T-helper 2 cell treated with Interferon-gamma antibody and Interleukin-4, amounts not matched to agents 5 μg/mL and 100 μg/mL, for 36 hours (primary cell): Measurements from ENCODE around the gene FRS2.

Experiments
- DNase-seq: peaks from one replicate; pipeline ENCODE4 v3.0.0; 2021; ENCODE audit warnings: low spot score
- H3K27ac Mint-ChIP-seq: one replicate; pipeline ENCODE4 v1.8.0; 2021; ENCODE audit warnings: mild to moderate bottlenecking, mixed read lengths
- H3K27me3 Mint-ChIP-seq: one replicate; pipeline ENCODE4 v1.8.0; 2021; ENCODE audit warnings: low read depth, mixed read lengths
- H3K36me3 Mint-ChIP-seq: one replicate; pipeline ENCODE4 v1.8.0; 2021; ENCODE audit warnings: low read depth, mixed read lengths
- H3K4me1 Mint-ChIP-seq: one replicate; pipeline ENCODE4 v1.8.0; 2021; ENCODE audit warnings: low read depth, mixed read lengths
- H3K4me3 Mint-ChIP-seq: one replicate; pipeline ENCODE4 v1.8.0; 2022; ENCODE audit warnings: mild to moderate bottlenecking, moderate library complexity, mixed read lengths
- H3K9me3 Mint-ChIP-seq: one replicate; pipeline ENCODE4 v1.8.0; 2021; ENCODE audit warnings: mixed read lengths

The FRS2 gene

DNA sequence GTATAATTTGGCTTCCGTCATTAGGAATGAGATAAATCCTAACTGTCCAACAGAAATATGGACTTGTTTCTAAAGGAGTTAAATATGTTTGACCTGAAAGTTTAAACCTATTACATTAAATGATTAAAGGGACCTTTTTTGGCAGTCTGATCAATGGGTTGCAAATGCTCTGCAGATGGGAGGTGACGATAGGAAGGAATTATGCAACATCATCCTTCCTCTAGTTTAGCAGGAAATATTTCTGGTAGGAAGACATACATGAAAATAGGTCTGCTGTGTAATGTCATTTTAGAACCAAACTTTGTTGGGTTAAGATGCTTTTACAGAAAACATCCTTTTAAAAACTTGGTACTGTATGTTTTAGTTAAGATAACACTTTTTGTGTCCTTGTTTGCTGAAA is 137.9 kb downstream of the FRS2 start:
- no peak overlapping the region for H3K4me3 Mint-ChIP-seq
- no peak for DNase-seq
- H3K36me3 Mint-ChIP-seq: peaks cover 5% of the 10 kb centered on the region
- no peak overlapping the region for H3K27ac Mint-ChIP-seq
- no peaks in the 10 kb centered on the region for H3K4me1 Mint-ChIP-seq
- no peaks in the 10 kb centered on the region for H3K9me3 Mint-ChIP-seq
- peaks cover 3% of the 10 kb centered on the region for H3K27me3 Mint-ChIP-seq

DNA sequence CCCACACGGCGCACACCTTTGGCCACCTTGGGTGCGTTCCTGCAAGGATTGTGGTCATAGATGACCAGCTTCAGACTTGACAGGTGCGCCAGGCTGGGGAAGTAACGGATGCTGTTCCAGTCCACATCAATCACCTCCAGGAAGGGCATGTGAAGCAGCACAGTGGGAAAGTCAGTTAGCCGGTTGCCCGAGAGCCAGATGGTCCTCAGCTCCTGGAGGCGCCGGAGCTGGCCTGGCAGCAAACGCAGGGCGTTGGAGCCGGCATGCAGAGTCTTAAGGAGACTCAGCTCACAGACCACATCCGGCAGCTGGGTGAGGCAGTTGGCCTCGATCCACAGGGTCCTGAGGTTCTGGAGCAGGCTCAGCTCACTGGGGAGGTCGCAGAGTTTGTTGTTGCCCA is 139.9 kb downstream of the FRS2 start:
- Mint-ChIP-seq H3K4me1 (no peaks in the 10 kb centered on the region), H3K27me3 (peaks cover 5% of the 10 kb centered on the region), H3K4me3 (no peak overlapping the region), H3K36me3 (no peaks in the 10 kb centered on the region), H3K9me3 (no peaks in the 10 kb centered on the region), H3K27ac (no peak overlapping the region)
- no peak for DNase-seq

DNA sequence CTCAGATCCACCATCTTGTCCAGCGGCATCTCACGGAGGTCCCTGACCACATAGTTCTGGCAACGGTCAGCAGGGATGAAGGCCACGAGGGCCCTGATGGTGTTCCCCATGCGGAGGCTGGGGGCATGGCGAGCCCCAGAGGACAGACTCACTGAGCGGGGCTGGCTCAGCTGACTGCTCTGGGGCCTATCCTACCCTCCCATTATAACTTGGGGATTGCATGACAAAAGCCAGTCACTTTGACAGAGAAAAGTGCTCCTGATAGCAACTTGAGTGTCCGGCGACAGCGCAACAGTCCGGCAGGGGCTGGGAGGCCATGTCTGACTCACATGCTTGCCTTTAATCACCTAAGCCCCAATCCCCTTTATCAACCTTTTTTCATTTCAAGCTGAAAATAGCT is 140.5 kb downstream of the FRS2 start, which contains the start of gene LRRC10:
LRRC10 (minus strand) TSS at position 179 of the 400 bp plus-strand sequence; CDS start at position 110, 69 bp downstream.
- H3K9me3 Mint-ChIP-seq: no peaks in the 10 kb centered on the region
- peaks cover 5% of the 10 kb centered on the region for H3K27me3 Mint-ChIP-seq
- no peak within 1 kb of the TSS for H3K4me3 Mint-ChIP-seq
- no peaks in the 10 kb centered on the region for H3K36me3 Mint-ChIP-seq
- H3K4me1 Mint-ChIP-seq: no peaks in the 10 kb centered on the region
- H3K27ac Mint-ChIP-seq: no peak within 1 kb of the TSS
- no peak for DNase-seq

DNA sequence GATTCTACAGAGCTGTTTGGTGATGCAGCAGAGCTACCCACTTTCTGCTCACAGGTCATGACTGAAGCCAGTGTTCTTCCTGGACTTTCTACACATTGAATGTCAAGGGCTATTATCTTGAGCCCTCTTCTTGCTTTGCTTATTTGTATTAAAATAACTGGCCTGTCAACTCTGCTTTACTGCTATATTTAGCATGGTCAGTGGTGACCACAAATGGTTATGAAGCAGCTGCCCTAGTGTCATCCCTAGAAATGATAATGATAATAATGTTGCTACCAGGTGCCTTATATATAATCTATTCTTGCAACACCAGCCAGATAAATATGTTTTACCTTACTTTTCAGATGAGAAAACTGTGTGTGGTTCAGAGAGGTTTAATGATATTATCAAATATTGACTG is 143.2 kb downstream of the FRS2 start:
- Mint-ChIP-seq H3K4me1 (no peaks in the 10 kb centered on the region), H3K27me3 (peaks cover 5% of the 10 kb centered on the region), H3K27ac (no peak overlapping the region), H3K9me3 (no peaks in the 10 kb centered on the region), H3K4me3 (no peak overlapping the region), H3K36me3 (no peaks in the 10 kb centered on the region)
- DNase-seq: no peak

DNA sequence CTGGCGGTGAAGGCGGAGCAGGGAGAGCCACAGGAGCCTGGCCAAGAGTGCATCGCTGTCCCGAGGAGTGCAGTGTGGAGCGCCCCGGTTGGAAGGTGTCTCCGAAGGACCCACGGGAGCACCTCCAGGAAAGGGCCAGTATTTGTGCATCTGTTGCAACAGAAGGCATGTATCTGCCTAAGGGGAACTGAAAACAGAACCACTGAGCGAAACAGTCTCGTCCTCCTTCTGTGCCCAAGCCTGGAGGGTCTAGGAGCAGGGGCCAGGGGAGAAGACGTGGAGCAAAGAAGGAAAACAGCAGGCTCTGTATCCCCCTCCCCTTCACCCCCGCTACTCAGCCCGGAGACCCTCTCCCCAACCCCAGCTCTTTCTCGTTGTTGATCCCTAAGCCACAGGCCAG is 145.8 kb downstream of the FRS2 start:
- Mint-ChIP-seq H3K36me3 (no peaks in the 10 kb centered on the region), H3K4me1 (no peaks in the 10 kb centered on the region), H3K27ac (no peak overlapping the region), H3K4me3 (no peak overlapping the region), H3K9me3 (no peaks in the 10 kb centered on the region), H3K27me3 (peaks cover 8% of the 10 kb centered on the region)
- no peak for DNase-seq

DNA sequence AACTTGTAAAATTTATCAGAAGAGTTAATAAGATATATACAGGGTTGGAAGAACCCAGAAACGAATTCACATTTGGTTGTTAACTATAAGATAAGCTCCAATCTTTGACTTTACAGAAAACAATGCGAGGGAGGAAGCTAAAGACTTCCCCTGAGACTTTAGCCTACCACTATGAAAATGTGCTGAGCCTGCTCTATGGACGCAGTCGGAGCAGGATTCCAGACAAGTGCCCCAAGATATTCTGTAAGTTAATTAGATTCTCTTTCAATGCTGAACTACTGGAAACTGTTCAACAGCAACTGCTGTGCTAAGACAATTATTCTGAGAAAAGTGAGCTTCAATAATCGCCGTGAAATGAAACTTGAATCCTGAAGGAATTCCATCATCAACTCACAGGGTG is 148.9 kb downstream of the FRS2 start:
- Mint-ChIP-seq H3K4me1 (no peaks in the 10 kb centered on the region), H3K27ac (no peak overlapping the region), H3K4me3 (no peak overlapping the region), H3K27me3 (peaks cover 3% of the 10 kb centered on the region), H3K9me3 (no peaks in the 10 kb centered on the region), H3K36me3 (no peaks in the 10 kb centered on the region)
- DNase-seq: no peak

DNA sequence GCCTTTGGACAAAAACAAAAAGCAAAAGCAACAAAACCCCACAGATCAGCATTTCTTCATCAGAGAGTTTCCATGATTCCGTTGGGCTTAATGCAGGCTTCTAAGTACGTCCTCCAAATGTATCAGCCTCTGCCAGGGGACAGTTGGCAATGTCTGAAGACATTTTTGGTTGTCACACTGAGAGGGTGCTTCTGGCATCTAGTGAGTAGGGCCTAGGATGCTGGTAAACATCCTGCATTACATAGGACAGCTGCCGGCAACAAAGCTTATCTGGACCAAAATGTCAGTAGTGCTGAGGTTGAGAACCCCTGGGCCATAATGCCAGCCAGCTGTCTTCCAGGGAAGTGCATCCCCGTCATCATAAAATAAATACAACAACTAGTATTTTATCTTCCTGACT is 149.9 kb downstream of the FRS2 start:
- H3K36me3 Mint-ChIP-seq: no peaks in the 10 kb centered on the region
- no peak overlapping the region for H3K27ac Mint-ChIP-seq
- DNase-seq: no peak
- peaks cover 3% of the 10 kb centered on the region for H3K27me3 Mint-ChIP-seq
- H3K4me3 Mint-ChIP-seq: no peak overlapping the region
- no peaks in the 10 kb centered on the region for H3K4me1 Mint-ChIP-seq
- no peaks in the 10 kb centered on the region for H3K9me3 Mint-ChIP-seq

DNA sequence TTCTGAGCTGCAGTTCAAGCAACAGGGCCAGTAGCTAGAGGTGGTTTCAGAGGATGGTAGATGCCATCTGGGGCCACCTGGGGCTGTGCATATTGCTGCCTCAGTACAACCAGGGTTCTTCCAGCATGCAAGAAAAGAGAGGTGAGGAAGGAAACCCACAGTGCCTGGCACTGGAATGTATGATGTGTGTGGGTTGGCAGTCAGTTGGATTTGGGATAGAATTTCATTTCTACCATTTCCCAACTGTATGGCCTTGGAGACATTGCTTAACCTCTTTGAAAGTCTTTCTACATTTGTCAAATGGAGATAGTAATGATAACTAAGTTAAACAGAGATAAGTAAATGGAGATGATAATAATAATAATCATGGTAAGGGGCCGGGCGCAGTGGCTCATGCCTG is 150.7 kb downstream of the FRS2 start:
- H3K27ac Mint-ChIP-seq: no peak overlapping the region
- no peak overlapping the region for H3K4me3 Mint-ChIP-seq
- no peaks in the 10 kb centered on the region for H3K36me3 Mint-ChIP-seq
- DNase-seq: no peak
- peaks cover 3% of the 10 kb centered on the region for H3K27me3 Mint-ChIP-seq
- no peaks in the 10 kb centered on the region for H3K4me1 Mint-ChIP-seq
- no peaks in the 10 kb centered on the region for H3K9me3 Mint-ChIP-seq

DNA sequence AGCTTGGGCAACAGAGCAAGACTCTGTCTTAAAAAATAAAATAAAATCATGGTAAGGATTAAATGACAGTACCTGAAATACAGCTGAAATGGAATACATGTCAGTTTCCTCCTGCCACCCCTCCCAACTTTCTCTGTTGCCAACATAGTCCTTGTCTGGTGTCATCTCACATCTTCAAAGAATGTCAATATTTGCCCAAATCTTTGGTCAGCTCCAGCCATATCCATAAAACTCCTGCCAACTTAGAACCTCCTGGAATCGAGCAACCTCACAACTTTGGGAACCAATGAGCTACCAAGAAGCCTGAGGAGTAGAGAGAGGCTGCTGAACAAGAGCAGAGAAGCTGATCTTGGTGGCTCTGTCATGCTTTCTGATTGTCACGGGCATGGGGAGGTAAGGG is 151.4 kb downstream of the FRS2 start:
- Mint-ChIP-seq H3K4me1 (no peaks in the 10 kb centered on the region), H3K27me3 (peaks cover 3% of the 10 kb centered on the region), H3K36me3 (no peaks in the 10 kb centered on the region), H3K9me3 (no peaks in the 10 kb centered on the region), H3K27ac (no peak overlapping the region), H3K4me3 (no peak overlapping the region)
- no peak for DNase-seq

DNA sequence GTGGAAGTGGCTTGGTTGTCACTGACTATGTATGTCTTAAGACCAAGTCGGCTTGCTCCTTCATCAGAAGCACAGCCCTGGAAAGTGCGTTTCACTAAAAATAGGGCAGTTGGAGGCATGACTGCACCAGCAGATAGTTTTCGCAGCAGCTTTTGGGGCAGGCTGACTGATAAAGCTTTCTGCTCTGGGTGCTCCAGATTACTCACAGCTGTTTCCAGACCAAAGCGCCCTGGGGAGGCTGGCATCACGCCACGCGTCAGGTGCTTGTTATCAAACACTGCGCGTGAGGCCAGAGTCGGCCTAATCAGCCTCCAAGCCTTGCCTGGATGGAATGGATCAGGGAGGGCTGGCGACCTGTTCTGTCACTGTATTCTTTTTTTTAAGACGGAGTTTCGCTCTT is 153.8 kb downstream of the FRS2 start:
- DNase-seq: no peak
- no peaks in the 10 kb centered on the region for H3K4me1 Mint-ChIP-seq
- H3K27me3 Mint-ChIP-seq: no peaks in the 10 kb centered on the region
- H3K36me3 Mint-ChIP-seq: no peaks in the 10 kb centered on the region
- H3K4me3 Mint-ChIP-seq: no peak overlapping the region
- H3K27ac Mint-ChIP-seq: no peak overlapping the region
- H3K9me3 Mint-ChIP-seq: no peaks in the 10 kb centered on the region

DNA sequence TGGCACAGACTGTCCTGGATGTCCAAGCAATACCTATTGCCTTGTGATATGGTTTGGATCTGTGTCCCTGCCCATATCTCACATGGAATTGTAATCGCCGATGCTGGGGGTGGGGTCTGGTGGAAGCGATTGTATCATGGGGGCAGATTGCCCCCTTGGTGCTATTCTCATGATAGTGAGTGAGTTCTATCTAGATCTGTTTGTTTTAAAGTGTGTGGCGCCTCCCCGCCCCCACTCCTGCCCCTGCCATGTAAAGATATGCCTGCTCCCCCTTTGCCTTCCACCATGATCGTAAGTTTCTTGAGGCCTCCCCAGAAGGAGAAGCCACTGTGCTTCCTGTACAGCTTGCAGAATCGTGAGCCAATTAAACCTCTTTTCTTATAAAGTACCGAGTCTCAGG is 157.3 kb downstream of the FRS2 start:
- Mint-ChIP-seq H3K4me3 (no peak overlapping the region), H3K36me3 (no peaks in the 10 kb centered on the region), H3K9me3 (no peaks in the 10 kb centered on the region), H3K4me1 (no peaks in the 10 kb centered on the region), H3K27ac (no peak overlapping the region), H3K27me3 (no peaks in the 10 kb centered on the region)
- DNase-seq: no peak
